WTC11 (cell line): ENCODE data around the gene ZBTB43.

ENCODE experiments used
- FOXJ3 ChIP-seq: sonication (generic); formaldehyde crosslinking; IDR thresholded peaks from 2 replicates; pipeline ENCODE4 v1.9.0; 2021; ENCODE audit warnings: missing genetic modification reagents, mild to moderate bottlenecking, borderline replicate concordance
- KAT7 ChIP-seq: sonication (generic); formaldehyde crosslinking; IDR thresholded peaks from 2 replicates; pipeline ENCODE4 v1.8.1; 2023; ENCODE audit warnings: missing genetic modification reagents, mild to moderate bottlenecking, borderline replicate concordance
- MXD4 ChIP-seq: fragments of 250-450 bp; sonication (Bioruptor Pico); IDR thresholded peaks from 2 replicates; pipeline ENCODE4 v1.8.0; 2021; ENCODE audit warnings: mild to moderate bottlenecking, moderate library complexity, borderline replicate concordance
- NR3C1 ChIP-seq: sonication (generic); formaldehyde crosslinking; conservative IDR thresholded peaks from 2 replicates; pipeline ENCODE4 v1.8.1; 2023; ENCODE audit warnings: low read depth, mild to moderate bottlenecking, missing genetic modification reagents
- RELA ChIP-seq: sonication (generic); formaldehyde crosslinking; IDR thresholded peaks from 2 replicates; pipeline ENCODE4 v1.8.1; 2022; ENCODE audit warnings: missing genetic modification reagents, mild to moderate bottlenecking, borderline replicate concordance
- SP1 ChIP-seq: sonication (generic); formaldehyde crosslinking; conservative IDR thresholded peaks from 2 replicates; pipeline ENCODE4 v1.8.1; 2022; ENCODE audit warnings: missing genetic modification reagents
- TEAD1 ChIP-seq: sonication (generic); formaldehyde crosslinking; IDR thresholded peaks from 2 replicates; pipeline ENCODE4 v1.8.0; 2022; ENCODE audit warnings: mild to moderate bottlenecking, missing genetic modification reagents
- ZNF416 ChIP-seq: fragments of 250-450 bp; sonication (Bioruptor Pico); IDR thresholded peaks from 2 replicates; pipeline ENCODE4 v1.9.0; 2021; ENCODE audit warnings: mild to moderate bottlenecking, inconsistent platforms
- TF ChIP-seq, protein P1 (sequence below): fragments of 200-600 bp; IDR thresholded peaks from 2 replicates; pipeline ENCODE4 v1.8.0; 2022; ENCODE audit warnings: antibody characterized with exemption
- TF ChIP-seq, protein P2 (sequence below): sonication (generic); formaldehyde crosslinking; IDR thresholded peaks from 2 replicates; pipeline ENCODE4 v1.8.0; 2022; ENCODE audit warnings: mild to moderate bottlenecking, missing genetic modification reagents
- TF ChIP-seq, protein P3 (sequence below): sonication (generic); formaldehyde crosslinking; conservative IDR thresholded peaks from 2 replicates; pipeline ENCODE4 v1.8.1; 2023; ENCODE audit warnings: mild to moderate bottlenecking, low read depth, missing genetic modification reagents, moderate library complexity
- TF ChIP-seq, protein P4 (sequence below): sonication (generic); formaldehyde crosslinking; IDR thresholded peaks from 2 replicates; pipeline ENCODE4 v1.8.0; 2022; ENCODE audit warnings: mild to moderate bottlenecking, missing genetic modification reagents
- TF ChIP-seq, protein P5 (sequence below): sonication (generic); formaldehyde crosslinking; IDR thresholded peaks from 2 replicates; pipeline ENCODE4 v1.8.1; 2022; ENCODE audit warnings: low read depth, missing genetic modification reagents, borderline replicate concordance

DNA sequence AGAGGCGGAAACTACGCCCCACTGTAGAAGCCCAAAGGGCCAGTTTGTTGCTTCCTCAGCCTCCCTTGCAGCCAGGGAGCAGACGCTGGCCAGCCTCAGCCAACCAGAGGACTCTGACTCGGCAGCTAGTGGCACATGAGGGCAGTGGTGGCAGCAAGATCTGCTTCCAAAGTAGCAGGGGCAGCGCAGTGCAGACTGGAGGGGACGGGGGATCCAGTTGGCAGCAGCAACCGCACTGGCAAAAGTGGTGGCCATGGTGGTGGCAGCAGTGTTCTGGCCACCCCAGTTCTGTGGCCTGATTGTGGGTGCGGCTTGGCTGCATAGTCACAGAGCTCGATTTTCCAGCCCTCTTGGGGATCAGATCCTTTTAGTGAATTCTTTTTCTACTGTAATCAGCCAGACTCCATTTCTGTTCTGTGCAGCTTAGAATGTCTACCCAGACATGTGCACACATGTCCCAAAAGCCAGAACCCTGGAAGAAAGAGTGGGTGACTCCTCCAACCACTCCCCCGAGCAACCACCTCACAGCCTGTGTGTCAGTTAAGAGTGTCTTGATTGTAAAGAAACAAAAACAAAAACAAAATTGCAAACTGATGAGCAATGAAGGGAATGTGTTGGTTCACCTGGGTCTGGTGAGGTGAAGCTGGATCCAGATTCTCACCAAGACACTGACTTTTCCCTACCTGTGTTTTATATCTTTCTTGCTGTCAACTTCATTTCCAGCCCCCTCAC, 11.0 kb upstream of the ZBTB43 start:
- TF ChIP-seq, protein P1, sequence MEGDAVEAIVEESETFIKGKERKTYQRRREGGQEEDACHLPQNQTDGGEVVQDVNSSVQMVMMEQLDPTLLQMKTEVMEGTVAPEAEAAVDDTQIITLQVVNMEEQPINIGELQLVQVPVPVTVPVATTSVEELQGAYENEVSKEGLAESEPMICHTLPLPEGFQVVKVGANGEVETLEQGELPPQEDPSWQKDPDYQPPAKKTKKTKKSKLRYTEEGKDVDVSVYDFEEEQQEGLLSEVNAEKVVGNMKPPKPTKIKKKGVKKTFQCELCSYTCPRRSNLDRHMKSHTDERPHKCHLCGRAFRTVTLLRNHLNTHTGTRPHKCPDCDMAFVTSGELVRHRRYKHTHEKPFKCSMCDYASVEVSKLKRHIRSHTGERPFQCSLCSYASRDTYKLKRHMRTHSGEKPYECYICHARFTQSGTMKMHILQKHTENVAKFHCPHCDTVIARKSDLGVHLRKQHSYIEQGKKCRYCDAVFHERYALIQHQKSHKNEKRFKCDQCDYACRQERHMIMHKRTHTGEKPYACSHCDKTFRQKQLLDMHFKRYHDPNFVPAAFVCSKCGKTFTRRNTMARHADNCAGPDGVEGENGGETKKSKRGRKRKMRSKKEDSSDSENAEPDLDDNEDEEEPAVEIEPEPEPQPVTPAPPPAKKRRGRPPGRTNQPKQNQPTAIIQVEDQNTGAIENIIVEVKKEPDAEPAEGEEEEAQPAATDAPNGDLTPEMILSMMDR, result no peak
- TF ChIP-seq, protein P2, sequence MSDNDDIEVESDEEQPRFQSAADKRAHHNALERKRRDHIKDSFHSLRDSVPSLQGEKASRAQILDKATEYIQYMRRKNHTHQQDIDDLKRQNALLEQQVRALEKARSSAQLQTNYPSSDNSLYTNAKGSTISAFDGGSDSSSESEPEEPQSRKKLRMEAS (CRISPR knock-in tag), result no peak
- TF ChIP-seq NR3C1, result no peak
- TF ChIP-seq, protein P3, sequence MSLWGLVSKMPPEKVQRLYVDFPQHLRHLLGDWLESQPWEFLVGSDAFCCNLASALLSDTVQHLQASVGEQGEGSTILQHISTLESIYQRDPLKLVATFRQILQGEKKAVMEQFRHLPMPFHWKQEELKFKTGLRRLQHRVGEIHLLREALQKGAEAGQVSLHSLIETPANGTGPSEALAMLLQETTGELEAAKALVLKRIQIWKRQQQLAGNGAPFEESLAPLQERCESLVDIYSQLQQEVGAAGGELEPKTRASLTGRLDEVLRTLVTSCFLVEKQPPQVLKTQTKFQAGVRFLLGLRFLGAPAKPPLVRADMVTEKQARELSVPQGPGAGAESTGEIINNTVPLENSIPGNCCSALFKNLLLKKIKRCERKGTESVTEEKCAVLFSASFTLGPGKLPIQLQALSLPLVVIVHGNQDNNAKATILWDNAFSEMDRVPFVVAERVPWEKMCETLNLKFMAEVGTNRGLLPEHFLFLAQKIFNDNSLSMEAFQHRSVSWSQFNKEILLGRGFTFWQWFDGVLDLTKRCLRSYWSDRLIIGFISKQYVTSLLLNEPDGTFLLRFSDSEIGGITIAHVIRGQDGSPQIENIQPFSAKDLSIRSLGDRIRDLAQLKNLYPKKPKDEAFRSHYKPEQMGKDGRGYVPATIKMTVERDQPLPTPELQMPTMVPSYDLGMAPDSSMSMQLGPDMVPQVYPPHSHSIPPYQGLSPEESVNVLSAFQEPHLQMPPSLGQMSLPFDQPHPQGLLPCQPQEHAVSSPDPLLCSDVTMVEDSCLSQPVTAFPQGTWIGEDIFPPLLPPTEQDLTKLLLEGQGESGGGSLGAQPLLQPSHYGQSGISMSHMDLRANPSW (CRISPR knock-in tag), result no peak
- TF ChIP-seq SP1, result no peak
- no peak for TF ChIP-seq TEAD1 (CRISPR knock-in tag)
- no peak for TF ChIP-seq FOXJ3 (CRISPR knock-in tag)
- no peak for TF ChIP-seq ZNF416
- TF ChIP-seq, protein P4, sequence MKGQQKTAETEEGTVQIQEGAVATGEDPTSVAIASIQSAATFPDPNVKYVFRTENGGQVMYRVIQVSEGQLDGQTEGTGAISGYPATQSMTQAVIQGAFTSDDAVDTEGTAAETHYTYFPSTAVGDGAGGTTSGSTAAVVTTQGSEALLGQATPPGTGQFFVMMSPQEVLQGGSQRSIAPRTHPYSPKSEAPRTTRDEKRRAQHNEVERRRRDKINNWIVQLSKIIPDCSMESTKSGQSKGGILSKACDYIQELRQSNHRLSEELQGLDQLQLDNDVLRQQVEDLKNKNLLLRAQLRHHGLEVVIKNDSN (CRISPR knock-in tag), result no peak
- no peak for TF ChIP-seq RELA
- no peak for TF ChIP-seq KAT7 (CRISPR knock-in tag)
- TF ChIP-seq, protein P5, sequence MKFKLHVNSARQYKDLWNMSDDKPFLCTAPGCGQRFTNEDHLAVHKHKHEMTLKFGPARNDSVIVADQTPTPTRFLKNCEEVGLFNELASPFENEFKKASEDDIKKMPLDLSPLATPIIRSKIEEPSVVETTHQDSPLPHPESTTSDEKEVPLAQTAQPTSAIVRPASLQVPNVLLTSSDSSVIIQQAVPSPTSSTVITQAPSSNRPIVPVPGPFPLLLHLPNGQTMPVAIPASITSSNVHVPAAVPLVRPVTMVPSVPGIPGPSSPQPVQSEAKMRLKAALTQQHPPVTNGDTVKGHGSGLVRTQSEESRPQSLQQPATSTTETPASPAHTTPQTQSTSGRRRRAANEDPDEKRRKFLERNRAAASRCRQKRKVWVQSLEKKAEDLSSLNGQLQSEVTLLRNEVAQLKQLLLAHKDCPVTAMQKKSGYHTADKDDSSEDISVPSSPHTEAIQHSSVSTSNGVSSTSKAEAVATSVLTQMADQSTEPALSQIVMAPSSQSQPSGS (CRISPR knock-in tag), result no peak
- TF ChIP-seq MXD4 (CRISPR knock-in tag), result no peak
